CD4-positive, alpha-beta T cell treated with Interleukin-2 at 100 ng/mL for 4 hours (primary cell): Measurements from ENCODE around the gene RPL21.
A peak's percentile ranks its signal among the peaks of the same experiment; 100 is the strongest.
"Not testable (repeated sequence)": the region's sequence is repeated elsewhere in the genome, so short reads cannot be mapped to it uniquely, and the experiment has no call there.

Experiments
- DNase-seq: peaks from one replicate; pipeline ENCODE4 v3.0.0-alpha.2; 2020; ENCODE audit warnings: low spot score

Gene RPL21

GRCh38 chr13:27251166-27252091 is at the start of gene RPL21:
TSS of gene RPL21 (plus strand) at chr13:27251558. CDS start at chr13:27253777, 2,219 bp downstream.
- peak; percentile 90 for DNase-seq

- DNase-seq = no peak
Measured at GRCh38 chr13:27201661-27202060, 49.7 kb upstream of the RPL21 start.

- no peak for DNase-seq
Measured at GRCh38 chr13:27203186-27203585, 48.2 kb upstream of the RPL21 start.

GRCh38 chr13:27203854-27204253 is 47.5 kb upstream of the RPL21 start:
- peak; percentile 17 for DNase-seq

GRCh38 chr13:27208514-27208913 is 42.8 kb upstream of the RPL21 start:
- no peak for DNase-seq

- no peak for DNase-seq
Measured at GRCh38 chr13:27211271-27211670, 40.1 kb upstream of the RPL21 start.

- no peak for DNase-seq
Measured at GRCh38 chr13:27211771-27212364, 39.5 kb upstream of the RPL21 start.

- not testable (repeated sequence) for DNase-seq
Measured at GRCh38 chr13:27213386-27213785, 38.0 kb upstream of the RPL21 start.

GRCh38 chr13:27217791-27218190 is 33.6 kb upstream of the RPL21 start:
- not testable (repeated sequence) for DNase-seq

- not testable (repeated sequence) for DNase-seq
Measured at GRCh38 chr13:27218861-27219260, 32.5 kb upstream of the RPL21 start.

GRCh38 chr13:27219611-27220010 is 31.7 kb upstream of the RPL21 start:
- DNase-seq = no peak

- DNase-seq = not testable (repeated sequence)
Measured at GRCh38 chr13:27222100-27222499, 29.3 kb upstream of the RPL21 start.

- no peak for DNase-seq
Measured at GRCh38 chr13:27226991-27227390, 24.4 kb upstream of the RPL21 start.

GRCh38 chr13:27228131-27228530 is 23.2 kb upstream of the RPL21 start:
- no peak for DNase-seq

GRCh38 chr13:27229642-27230041 is 21.7 kb upstream of the RPL21 start:
- DNase-seq = no peak

- no peak for DNase-seq
Measured at GRCh38 chr13:27233964-27234363, 17.4 kb upstream of the RPL21 start.

- DNase-seq = no peak
Measured at GRCh38 chr13:27236478-27236877, 14.9 kb upstream of the RPL21 start.

GRCh38 chr13:27242702-27243101 is 8.7 kb upstream of the RPL21 start:
- no peak for DNase-seq

- no peak for DNase-seq
Measured at GRCh38 chr13:27245610-27246009, 5.7 kb upstream of the RPL21 start.

GRCh38 chr13:27250833-27251165 is 559 bp upstream of the RPL21 start:
- no peak for DNase-seq

GRCh38 chr13:27252467-27252866 is 1.1 kb downstream of the RPL21 start:
- DNase-seq = no peak

GRCh38 chr13:27257233-27257568 is 5.8 kb downstream of the RPL21 start:
- no peak for DNase-seq

- no peak for DNase-seq
Measured at GRCh38 chr13:27257648-27258253, 6.4 kb downstream of the RPL21 start.
